ENCODE data around the gene FBXO21. TPM values are rescaled to one million over a fixed set of nuclear protein-coding genes. Genes with fewer than 3 reads are reported as not detected.
A peak's percentile ranks its signal among the peaks of the same experiment; 100 is the strongest.

FBXO21 gene
- total RNA-seq, 1 experiment from 2014 or later: 230 TPM

DNA sequence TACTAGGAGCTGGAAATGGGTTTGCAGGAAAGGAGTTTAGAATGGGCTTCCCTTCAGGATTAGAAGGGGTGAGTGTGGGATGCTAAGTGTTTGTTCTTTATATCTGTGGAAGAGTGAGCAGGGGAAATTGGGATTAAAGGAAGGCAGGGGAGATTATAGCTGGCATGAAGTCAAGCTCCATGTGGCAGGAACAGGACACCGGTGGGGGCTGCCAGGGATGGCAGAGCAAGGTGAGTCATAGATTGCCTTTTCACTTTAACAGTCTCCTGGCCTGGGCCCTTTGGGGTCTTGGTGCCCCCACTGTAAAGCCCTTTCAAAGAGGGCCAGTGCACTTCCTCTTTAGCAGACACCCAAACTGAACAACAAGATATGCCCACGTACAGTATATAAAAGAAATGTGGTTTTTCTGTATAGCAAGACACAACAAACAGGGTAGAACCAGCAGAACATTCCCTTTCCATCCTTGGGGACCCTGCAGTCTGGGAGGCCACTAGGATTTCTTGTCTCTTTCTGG lies 23.1 kb upstream of the FBXO21 start:
- ATAC-seq (0 out of 2 replicates have a peak, but pooled peaks have one; percentile 7), DNase-seq (no peak)
- ChIA-PET POLR2A (ENCODE audit: unreplicated experiment) (no interaction called here), CTCF (interaction anchor here (0.5 to 1.0 kb wide), 2 partner anchors 32 to 624 kb away, joined by 3 to 4 read pairs; no protein-coding TSS in a partner anchor)
- no peak overlapping the region for H3K4me3 ChIP-seq (ENCODE audit: low read length)
- TF ChIP-seq EZH2phosphoT487 (IDR thresholded peaks at IDR 0.05; ENCODE audit: borderline replicate concordance, low read length) (no peak), CTCF (conservative IDR thresholded peaks at IDR 0.05; ENCODE audit: low read depth, low read length) (no peak), EZH2 (IDR thresholded peaks at IDR 0.05; ENCODE audit: low read length, unreplicated experiment) (no peak)
- no peaks in the 10 kb centered on the region for H3K9me3 ChIP-seq (ENCODE audit: low read length)
- no peaks in the 10 kb centered on the region for H4K20me1 ChIP-seq (ENCODE audit: low read length)
- no peaks in the 10 kb centered on the region for H3K36me3 ChIP-seq (ENCODE audit: low read depth, low read length)
- no peaks in the 10 kb centered on the region for H3F3A ChIP-seq (ENCODE audit: low read length, unreplicated experiment)
- H3K79me2 ChIP-seq (ENCODE audit: low read length): no peaks in the 10 kb centered on the region
- no peak overlapping the region for H3K27ac ChIP-seq (ENCODE audit: low read length)
- no peak overlapping the region for H3K4me2 ChIP-seq (ENCODE audit: low read length)
- intact Hi-C loops (cut with micrococcal nuclease): loop anchor here (2.0 kb wide), 2 partner anchors 23 to 457 kb away; no protein-coding TSS in a partner anchor
- no peak overlapping the region for H3K9ac ChIP-seq (ENCODE audit: low read length)
- peaks cover 8% of the 10 kb centered on the region for H3K4me1 ChIP-seq (ENCODE audit: insufficient read depth, low read length)
- BruUV-seq (replicated peaks): no TSS peak
- H2AFZ ChIP-seq (ENCODE audit: low read length): no peak overlapping the region
- no peaks in the 10 kb centered on the region for H3K9me2 ChIP-seq (replicated peaks; ENCODE audit: low read length)
- peaks cover 26% of the 10 kb centered on the region for H3K27me3 ChIP-seq (ENCODE audit: low read length)

DNA sequence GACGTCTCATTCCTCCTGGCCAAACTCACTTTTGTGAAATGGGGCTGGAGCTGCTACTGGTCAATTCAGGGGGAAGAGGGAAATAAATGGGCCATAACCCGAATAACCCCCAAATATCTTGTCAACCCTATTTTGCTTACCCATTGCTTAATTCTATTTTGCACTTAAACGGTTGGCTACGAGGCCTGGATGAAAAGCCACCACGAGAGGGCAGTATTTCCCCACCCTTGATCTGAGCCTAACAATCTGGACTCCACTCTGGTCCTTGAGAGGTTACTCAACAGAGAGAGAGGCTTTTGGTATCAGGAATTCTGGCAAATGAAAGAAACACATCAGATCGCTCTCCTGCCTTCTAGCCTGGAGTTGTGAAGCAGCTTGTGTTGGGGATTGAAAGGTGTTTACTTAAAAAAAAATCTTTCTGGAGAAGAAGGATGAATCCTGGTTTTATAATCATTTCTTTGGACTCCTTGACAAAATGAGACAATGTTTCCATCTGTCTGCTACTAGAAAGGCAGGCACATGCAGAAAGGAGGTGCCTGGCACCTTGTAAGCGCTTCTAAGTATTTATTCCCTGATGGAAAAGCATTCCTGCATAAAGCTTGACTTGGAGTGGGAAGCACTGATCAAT lies 22.4 kb upstream of the FBXO21 start:
- H3K9me2 ChIP-seq (replicated peaks; ENCODE audit: low read length): no peaks in the 10 kb centered on the region
- intact Hi-C loops (cut with micrococcal nuclease): loop anchor here (1.0 to 2.0 kb wide), 6 partner anchors 24 to 638 kb away; no protein-coding TSS in a partner anchor
- H3K36me3 ChIP-seq (ENCODE audit: low read depth, low read length): no peaks in the 10 kb centered on the region
- no peaks in the 10 kb centered on the region for H4K20me1 ChIP-seq (ENCODE audit: low read length)
- DNase-seq (peak; percentile 91), ATAC-seq (peak; percentile 92)
- no peaks in the 10 kb centered on the region for H3F3A ChIP-seq (ENCODE audit: low read length, unreplicated experiment)
- TF ChIP-seq EZH2phosphoT487 (IDR thresholded peaks at IDR 0.05; ENCODE audit: borderline replicate concordance, low read length) (no peak), CTCF (conservative IDR thresholded peaks at IDR 0.05; ENCODE audit: low read depth, low read length) (peak; percentile 99), EZH2 (IDR thresholded peaks at IDR 0.05; ENCODE audit: low read length, unreplicated experiment) (no peak)
- no peaks in the 10 kb centered on the region for H3K79me2 ChIP-seq (ENCODE audit: low read length)
- H3K9ac ChIP-seq (ENCODE audit: low read length): no peak overlapping the region
- H3K27me3 ChIP-seq (ENCODE audit: low read length): peaks cover 25% of the 10 kb centered on the region
- no TSS peak for BruUV-seq (replicated peaks)
- no peaks in the 10 kb centered on the region for H3K9me3 ChIP-seq (ENCODE audit: low read length)
- H2AFZ ChIP-seq (ENCODE audit: low read length): no peak overlapping the region
- H3K4me3 ChIP-seq (ENCODE audit: low read length): no peak overlapping the region
- no peak overlapping the region for H3K27ac ChIP-seq (ENCODE audit: low read length)
- POLR2A ChIA-PET (ENCODE audit: unreplicated experiment): no interaction called here
- no peak overlapping the region for H3K4me2 ChIP-seq (ENCODE audit: low read length)
- CTCF ChIA-PET: interaction anchor here (0.5 to 1.0 kb wide), 2 partner anchors 31 to 625 kb away, joined by 3 to 4 read pairs; no protein-coding TSS in a partner anchor
- H3K4me1 ChIP-seq (ENCODE audit: insufficient read depth, low read length): peaks cover 8% of the 10 kb centered on the region
